Neural cell (in vitro differentiated cells): ENCODE data around the gene NFX1.

Experiments
- CTCF ChIP-seq: fragments of 450-650 bp; IDR thresholded peaks from 2 replicates; pipeline ENCODE4 v1.5.1; 2014; ENCODE audit warnings: antibody characterized with exemption, mild to moderate bottlenecking, moderate library complexity; ENCODE audit not compliant: poor library complexity, severe bottlenecking
- POLR2AphosphoS5 ChIP-seq: IDR thresholded peaks from 2 replicates; pipeline ENCODE4 v1.6.1; 2012
- REST ChIP-seq: IDR thresholded peaks from 2 replicates; pipeline ENCODE4 v1.6.1; 2012; ENCODE audit warnings: borderline replicate concordance
- TAF1 ChIP-seq: IDR thresholded peaks from 2 replicates; pipeline ENCODE4 v1.6.1; 2012; ENCODE audit warnings: low read depth

- TF ChIP-seq CTCF (no peak), POLR2AphosphoS5 (no peak), TAF1 (no peak), REST (no peak)
These were observed 12.8 kb upstream of the NFX1 start for GRCh38 chr9:33277484-33277883.
